GM21390 (cell line): Measurements from ENCODE around the gene CRIP1.

Source experiments
- ATAC-seq: cut with Tn5 transposase; IDR thresholded peaks from one replicate; pipeline ENCODE4 v1.9.1; 2021; ENCODE audit not compliant: unreplicated experiment

The CRIP1 gene

DNA sequence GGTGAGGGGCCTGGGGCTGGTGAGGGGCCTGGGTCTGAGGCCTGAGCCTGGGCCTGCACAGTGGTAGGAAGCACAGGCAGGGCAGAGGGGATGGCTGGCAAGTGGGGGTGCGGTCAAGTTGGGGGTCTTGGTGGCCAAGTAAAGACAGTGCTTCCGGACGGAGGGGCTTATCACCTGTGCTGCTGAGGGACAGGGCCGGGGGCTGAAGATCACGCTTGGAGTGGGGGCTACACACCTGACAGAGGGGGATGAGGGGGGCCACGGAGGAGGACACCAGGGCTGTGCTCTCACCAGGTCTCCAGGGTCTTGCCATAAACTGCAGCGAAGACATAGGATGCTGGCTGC, 16.6 kb downstream of the CRIP1 start:
- ATAC-seq = no peak

DNA sequence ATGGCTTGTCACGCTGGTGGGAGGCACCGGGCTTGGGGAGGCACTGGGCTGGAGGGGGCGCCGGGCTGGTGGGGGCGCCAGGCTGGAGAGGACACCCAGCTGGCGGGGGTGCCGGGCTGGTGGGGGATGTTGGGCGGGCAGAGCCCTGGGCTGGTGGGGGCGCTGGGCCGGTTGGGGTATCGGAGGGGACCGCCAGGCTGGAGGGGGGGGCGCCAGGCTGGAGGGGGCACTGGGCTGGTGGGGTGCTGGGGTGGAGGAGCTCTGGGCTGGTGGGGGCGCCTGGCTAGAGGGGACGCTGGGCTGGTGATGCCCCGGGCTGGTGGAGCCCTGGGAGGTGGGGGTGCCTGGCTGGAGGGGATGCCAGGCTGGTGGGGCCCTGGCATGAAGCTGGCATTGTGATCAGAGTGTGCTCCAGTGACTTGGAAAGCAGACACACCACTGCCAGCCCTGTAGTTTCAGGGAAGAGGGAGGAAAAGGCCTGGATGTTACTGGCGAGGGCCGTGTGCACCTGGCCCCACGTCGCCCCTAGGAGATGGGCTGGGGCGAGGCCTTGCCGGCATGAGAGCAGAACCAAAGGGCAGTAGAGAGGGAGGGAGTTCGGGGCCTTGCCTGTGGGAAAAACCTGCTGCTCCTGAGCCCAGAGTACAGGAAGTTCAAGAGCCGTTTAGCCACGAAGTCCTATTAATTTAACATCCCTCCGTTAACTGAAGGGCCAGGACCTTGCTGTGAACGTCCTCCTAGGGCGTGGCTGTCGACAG, 17.4 kb downstream of the CRIP1 start:
- no peak for ATAC-seq

DNA sequence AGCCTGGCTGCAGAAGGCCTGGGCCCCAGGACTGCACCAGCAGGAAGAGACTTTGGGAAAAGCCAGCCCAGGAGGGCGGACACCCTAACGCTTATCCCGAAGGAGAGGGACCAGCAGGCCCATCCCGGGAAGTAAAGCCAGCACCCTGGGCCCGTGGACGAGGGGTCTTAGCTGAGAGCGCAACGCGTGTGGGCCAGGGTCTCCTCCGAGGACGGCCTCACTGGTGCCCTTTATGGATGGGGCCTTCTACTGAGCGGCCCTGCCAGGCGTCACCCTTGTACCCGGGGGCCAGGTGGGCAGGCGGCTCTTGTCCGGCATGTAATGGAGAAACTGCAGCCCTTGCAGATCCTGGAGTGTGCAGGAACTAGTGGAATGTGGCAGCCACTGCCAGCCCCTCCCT, 18.4 kb downstream of the CRIP1 start:
- ATAC-seq = no peak

DNA sequence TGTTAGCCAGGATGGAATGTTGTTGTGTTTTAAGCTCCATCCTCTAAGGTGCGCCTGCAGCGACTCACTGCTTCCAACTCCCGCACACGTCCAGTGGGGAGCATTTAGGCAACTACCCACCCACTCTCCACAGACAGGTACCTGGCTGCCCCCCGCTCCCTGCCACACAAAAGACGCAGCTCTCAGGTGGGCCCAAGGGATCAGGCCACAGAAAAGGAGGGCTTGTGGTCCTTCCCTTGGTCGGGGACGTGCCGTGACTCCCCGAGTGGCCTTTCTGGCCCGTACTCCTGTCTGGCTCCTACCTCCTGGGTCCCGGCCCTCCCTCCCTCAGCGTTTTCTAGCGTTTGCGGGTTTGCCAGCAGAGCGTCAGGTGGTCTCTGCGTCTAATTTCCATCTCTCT, 20.6 kb downstream of the CRIP1 start:
- no peak for ATAC-seq

DNA sequence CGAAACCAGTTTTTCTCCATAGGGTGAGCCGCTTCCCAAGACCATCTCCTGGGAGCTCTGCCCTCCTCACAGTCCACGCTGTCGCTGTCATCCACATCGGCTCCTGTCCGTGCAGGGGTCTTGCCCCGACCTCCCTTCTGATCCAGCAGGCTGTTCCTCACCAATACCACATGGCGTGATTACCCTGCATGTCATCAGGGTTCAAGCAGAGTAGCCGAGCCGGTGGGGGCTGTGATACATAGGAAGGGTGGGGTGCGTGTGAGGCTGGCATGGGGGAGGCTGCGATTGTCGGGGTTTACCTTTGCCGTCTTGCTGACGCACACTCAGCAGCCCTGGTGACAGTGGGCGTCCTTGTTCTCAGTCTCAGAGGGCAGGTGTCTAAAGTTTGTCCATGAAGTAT, 21.4 kb downstream of the CRIP1 start:
- no peak for ATAC-seq

DNA sequence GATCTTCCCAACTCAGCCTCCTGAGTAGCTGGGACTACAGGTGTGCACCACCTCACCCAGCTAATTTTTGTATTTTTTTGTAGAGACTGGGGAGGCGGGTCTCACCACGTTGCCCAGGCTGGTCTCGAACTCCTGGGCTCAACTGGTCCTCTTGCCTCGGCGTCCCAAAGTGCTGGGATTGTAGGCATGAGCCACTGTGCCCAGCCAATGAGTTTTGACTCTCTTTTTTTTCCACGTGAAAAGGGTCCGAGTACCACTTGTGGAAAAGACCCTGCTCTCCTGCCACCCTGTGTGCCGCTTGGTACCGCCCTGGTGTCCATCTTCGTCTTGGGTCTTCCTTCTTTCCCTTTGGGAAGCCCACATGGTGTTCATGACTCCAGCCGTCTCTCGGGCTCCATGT, 21.9 kb downstream of the CRIP1 start:
- no peak for ATAC-seq

DNA sequence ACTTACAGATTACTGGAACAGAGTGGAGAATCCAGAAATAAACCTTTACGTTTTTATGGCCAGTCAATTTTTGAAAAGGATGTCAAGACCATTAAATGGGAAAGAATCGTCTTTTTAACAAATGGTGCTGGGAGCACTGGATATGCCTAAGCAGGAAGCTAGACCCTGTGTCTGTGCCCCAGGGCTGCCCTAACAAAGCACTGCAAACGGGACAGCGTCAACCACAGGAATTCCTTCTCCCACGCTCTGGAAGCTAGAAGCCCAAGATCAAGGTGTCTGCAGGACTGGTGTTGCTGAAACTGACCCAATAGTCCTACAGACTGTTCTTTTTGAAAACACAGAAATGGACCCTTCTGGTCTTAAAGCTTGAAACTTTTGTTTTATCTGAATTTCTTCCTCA, 30.4 kb downstream of the CRIP1 start:
- ATAC-seq = no peak

DNA sequence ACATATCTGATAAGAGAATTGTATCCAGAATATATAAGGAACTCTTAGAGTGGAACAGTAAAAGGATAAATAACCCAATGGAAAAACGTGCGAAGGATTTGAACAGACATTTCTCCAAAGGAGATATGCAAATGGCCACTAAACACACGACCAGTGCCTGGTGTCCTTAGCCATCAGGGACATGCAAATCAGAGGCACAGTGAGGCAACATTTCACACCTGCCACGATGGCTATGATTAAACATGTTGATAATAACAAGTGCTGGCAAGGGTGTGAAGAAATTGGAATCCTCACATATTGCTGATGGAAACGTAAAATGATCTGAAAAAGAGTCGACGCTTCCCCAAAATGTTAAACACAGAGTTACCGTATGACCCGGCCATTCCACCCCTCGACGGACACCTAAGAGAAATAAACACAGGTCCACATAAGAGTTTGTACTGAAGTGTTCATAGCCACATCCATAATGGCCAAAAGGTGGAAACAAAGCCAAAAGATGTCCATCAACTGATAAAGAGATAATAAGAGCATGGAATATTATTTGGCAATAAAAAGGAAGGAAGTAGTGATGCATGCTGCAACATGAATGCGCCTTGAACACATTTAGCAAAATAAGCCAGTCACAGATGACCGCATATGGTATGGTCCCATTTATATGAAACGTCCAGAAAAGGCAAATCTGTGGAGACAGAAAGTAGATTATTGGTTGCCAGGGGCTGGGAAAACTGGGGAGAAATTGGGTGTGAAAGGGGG, 33.4 kb downstream of the CRIP1 start:
- no peak for ATAC-seq

DNA sequence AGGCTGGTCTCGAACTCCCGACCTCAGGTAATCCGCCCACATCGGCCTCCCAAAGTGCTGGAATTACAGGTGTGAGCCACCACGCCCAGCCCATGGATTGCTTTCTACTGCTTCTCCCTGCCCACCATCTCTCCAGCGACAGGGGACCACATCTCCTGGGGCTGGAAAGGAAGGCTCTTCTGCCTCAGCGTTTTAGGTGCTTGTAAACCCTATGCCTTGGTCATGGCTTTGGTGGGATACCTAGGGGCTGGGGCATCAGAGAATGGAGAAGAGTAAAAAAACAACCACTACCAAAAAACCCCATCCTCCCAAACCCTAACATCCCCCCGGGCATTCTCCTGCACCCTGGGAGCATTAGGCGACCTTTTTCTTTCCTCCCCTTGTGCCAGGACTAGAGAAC, 38.6 kb downstream of the CRIP1 start:
- ATAC-seq = no peak

DNA sequence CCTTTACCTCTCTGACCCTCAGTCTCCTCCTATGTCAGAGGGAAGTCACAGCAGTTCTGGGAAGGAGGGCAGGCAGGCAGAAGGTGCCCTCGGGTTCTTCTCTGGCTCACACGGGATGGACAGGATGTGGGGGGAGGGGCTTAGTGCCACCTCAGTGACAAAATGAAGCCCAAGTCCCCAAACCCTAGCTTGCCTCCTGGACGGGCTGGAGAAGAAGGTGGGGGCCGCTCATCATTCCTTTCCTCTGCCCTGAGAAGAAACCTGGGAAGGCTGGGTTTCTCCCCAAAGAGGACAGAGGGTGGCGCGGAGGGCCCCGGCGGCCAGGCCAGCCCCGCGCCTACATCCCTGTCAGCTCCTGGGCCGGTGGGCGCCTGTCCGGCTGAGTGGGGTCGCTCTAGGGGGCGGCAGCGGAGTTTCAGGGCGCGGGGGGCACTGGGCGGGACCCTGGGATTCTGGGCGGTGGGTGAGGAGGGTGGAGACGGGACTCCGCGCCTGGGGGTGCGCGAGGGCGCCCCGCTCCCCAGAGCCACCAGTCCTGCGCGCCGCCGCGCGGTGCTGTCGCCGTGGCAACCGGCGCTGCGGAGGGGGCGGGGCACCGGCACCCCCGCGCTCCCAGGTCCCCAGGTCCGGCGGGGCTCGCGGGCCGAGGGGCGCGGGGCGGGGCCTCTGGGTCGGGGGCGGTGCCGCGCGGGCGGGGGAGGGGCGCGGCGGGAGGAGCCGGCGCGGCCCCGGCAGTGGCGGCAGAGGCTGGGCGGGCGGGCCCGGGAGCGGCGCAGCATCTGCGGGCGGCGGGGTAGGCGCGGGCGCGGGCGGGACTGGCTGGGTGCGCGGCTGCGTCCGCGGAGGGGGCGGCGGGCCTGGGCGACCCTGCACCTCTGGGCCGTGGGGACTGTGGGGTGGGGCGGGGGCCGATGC, 39.4 kb downstream of the CRIP1 start, which contains the start of gene TMEM121:
TMEM121 (plus strand) TSS at position 723 of the 915 bp plus-strand sequence. CDS start 2,252 bp downstream, outside the sequence.
- no peak for ATAC-seq

DNA sequence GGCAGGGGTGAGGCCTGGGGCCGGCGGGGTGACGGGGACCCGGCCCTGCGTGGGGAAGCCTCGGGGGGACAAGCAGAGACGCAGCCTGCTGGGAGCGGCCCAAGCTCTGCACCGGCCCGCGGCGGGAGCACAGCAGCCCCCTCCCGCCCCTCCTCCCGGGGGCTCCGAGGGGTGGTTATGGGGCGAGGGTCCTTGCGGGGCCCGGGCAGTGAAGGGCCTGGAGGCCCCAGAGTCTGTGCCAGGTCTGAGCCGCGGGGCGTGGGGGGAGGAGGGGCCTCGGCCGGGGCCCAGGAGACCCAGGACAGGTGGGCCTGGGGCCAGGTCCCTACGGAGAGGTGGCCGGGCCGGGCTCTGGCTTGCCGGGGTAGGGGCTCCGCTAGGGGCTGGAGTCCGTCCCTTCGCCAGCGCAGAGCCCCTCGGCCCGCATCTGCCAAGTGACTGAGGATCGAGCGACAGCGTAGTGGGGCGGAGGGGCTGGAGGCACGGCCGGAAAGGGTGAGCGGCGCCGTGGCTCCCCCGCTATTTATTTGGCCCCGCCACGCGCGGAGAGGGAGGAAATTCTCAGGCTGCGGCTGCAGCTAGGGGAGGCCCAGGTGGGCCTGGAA, 40.2 kb downstream of the CRIP1 start:
- no peak for ATAC-seq

DNA sequence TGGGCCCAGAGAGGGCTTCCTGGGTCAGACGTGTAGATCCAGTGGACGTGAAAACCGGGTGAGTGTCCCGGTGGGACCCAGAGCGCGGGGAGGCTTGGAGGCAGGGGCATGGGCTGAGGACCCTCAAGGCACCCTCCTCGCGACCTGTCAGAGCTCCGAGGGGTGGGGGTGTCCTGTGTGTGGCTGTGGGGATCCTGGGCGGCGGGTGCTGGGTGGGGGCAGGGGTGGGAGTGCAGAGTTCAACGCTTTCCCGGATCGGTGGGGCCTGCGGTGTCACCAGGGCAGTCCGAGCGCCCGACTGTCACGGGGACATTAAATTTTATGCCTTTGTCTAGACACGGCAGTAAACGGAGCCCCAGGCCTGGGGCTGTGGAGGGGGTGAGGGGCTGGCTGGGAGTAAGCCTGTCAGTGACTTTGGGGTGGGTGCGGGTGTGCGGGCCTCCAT, 40.7 kb downstream of the CRIP1 start:
- ATAC-seq = no peak

DNA sequence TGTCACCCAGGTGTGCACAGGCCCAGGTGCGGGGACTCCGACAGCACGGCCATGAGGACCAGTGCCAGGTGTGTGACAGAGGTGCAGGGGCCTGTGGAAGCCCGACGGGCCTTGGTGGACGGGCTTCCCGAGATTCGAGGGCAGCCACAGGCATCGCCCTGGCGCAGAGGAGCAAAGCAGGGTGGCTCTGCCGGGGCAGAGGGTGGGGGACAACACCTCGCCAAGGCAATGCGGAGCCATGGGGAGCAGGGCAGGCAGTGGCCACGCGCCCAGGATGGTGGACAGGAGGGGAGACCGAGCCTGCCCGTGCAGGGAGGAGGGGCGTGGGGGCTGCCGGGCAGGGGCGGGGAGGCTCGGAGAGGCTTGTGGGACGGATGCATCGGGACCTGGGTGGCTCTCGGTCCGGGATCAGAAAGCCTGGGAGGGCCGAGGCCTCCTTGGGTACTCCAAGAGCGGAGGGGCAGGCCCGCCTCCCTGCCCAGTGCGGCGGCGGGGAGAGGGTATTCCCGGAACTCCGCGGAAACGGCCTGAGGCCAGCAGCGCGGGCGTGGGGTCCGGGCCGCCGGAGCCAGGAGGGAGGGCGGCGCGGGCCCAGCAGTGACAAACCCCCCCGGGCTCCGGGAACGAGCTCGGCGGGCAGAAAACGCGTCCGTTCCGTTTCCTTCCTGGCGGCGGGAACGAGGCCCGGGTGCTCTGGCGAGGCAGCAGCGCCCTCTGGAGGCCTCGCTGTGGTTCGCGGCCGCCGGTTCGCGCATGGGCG, 41.3 kb downstream of the CRIP1 start:
- no peak for ATAC-seq

DNA sequence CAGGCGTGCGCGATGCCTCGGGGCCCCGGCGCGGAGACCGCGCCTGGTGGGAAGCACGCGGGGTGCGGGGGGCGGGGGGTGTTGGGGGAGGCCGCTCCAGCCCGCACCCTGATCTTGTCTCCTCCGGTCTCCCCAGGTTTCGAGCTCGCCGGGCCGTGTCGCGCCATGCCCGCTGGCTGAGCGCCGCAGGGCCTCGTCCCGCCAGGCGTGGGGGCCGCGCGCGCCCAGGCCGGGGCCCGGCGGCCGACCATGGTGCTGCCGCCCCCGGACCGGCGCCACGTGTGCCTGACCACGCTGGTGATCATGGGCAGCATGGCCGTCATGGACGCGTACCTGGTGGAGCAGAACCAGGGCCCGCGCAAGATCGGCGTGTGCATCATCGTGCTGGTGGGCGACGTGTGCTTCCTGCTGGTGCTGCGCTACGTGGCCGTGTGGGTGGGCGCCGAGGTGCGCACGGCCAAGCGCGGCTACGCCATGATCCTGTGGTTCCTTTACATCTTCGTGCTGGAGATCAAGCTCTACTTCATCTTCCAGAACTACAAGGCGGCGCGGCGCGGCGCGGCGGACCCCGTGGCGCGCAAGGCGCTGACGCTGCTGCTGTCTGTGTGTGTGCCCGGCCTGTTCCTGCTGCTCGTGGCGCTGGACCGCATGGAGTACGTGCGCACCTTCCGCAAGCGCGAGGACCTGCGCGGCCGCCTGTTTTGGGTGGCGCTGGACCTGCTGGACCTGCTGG, 42.1 kb downstream of the CRIP1 start:
- ATAC-seq = no peak

DNA sequence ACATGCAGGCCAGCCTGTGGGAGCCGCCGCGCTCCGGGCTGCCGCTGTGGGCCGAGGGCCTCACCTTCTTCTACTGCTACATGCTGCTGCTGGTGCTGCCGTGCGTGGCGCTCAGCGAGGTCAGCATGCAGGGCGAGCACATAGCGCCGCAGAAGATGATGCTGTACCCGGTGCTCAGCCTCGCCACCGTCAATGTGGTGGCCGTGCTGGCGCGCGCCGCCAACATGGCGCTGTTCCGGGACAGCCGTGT, 42.6 kb downstream of the CRIP1 start:
- no peak for ATAC-seq

DNA sequence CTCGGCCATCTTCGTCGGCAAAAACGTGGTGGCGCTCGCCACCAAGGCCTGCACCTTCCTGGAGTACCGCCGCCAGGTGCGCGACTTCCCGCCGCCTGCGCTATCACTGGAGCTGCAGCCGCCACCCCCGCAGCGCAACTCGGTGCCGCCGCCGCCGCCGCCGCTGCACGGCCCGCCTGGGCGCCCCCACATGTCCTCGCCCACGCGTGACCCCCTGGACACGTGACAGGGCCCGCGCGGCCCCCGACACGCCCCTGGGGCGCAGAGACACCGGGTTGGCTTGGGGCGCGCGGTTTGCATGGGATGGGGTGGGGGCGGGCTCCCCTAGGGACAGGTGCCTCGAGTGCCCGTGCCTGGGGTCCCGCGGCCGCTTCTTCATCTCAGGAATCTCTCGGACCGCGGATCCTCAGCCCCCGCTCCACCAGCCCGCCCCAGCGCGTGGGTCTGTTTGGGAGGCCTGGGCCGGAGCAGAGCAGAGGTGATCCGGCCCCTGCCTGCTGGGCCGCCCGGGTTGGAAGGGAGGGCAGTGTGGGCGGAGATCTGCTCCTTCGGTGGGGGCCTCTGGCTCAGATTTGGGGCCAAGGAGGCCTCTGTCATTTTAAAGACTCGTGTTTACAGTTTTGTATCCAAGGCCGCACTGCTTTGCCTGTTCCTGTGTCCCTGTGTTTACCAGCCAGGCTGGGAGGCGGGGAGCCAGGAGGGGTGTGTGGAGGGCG, 43.0 kb downstream of the CRIP1 start:
- ATAC-seq = no peak

DNA sequence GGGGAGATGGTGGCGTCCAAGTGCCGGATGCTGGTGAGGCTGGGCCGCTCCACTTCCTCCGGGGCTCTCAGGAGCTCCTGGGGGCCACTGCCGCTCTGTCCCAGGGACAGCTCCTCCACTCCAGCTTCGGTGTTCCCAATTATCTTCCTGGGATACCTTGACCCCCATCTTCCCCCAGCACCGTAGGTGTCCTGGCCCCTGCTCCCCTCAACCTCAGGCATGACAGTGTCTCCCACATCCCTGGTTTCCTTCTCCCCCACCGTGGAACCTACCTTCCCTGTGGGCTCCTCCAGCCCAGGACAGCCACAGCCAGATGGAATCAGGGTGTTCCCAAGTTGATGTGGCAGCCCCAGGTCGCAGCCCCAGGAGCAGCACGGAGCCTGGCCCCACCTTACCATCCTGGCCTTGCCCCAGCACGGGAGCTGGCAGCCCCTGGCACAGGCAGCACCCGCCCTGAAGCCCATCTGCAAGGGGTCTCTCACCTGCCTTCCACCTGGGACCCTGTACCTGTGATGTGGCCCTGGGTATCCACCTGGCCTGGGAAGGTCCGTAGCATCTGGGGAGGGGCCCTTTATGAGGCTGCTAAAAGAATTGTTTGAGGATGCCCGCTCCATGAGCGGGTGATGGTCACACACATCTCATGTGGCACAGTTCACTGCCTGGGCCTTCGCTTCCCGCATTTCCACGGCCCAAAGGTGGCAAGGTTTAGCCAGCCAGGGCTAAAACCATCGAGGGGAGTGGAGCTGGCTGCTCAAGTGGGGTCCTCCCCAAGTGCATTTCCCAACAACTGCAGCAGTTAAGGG, 43.8 kb downstream of the CRIP1 start:
- no peak for ATAC-seq

DNA sequence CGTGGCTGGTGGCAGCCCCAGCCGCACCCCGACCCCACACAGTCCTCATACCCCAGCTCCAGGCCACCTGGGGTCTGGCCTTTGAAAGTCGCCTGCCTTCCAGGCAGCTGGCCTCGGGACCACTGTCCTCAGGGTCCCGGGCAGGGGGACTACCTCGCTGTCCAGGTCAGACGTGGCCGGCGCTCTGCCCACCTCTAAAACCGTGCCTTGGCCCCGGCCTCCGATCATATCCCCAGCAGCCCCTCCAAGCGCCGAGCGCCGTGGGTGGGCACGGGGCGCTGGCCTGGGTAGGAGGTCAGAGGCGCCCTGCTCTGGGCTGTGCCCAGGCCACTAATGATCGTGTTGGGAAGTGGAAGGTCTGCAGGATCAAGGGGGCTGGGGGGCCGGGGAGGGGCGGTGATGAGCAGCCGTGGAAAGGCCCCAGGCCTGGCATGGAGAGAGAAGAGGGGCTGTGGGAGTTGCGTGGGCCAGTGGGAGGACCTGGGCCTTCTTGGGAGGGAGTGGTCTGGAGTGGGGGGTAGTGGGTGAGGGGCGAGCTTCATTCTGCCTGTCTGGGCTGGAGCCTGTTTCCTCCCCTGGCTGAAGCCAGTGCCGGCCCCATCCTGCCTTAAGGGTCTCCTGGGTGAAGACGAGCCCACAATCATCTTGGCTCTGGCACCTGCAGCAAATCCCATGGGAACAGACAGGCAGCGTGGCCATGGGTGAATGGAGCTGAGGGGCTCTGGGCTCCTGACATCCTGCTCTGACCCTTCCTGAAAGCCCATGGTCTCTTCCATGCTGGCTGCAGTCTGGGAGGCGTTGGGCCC, 44.6 kb downstream of the CRIP1 start:
- ATAC-seq = no peak
